Measurements from ENCODE around the gene CASR.

Gene CASR

GRCh38 chr3:122284486-122284885 lies 101.0 kb downstream of the CASR start:
- no peak for TF ChIP-seq CTCF (IDR thresholded peaks at IDR 0.05; ENCODE audit: insufficient read depth, low read length)
- no peak for TF ChIP-seq SPI1 (IDR thresholded peaks at IDR 0.05; ENCODE audit: borderline replicate concordance, low read depth)
- TF ChIP-seq GABPA (IDR thresholded peaks at IDR 0.05; ENCODE audit: low read depth), result no peak
- TF ChIP-seq REST (IDR thresholded peaks at IDR 0.05; ENCODE audit: insufficient replicate concordance, low read depth), result no peak
- TF ChIP-seq POLR2AphosphoS5 (IDR thresholded peaks at IDR 0.05; ENCODE audit: low read depth), result no peak
- DNase-seq (ENCODE audit: low read depth in 1 of 2, low spot score in 1 of 2), result no peak
- Histone ChIP-seq H3K27me3 (ENCODE audit: insufficient read depth, poor library complexity, severe bottlenecking) (no peaks in the 10 kb centered on the region), H3K27ac (replicated peaks) (no peak overlapping the region), H3K4me3 (replicated peaks; ENCODE audit: insufficient read depth, low read length) (no peak overlapping the region)

- TF ChIP-seq POLR2AphosphoS5 (IDR thresholded peaks at IDR 0.05; ENCODE audit: low read depth), result no peak
- no peak for TF ChIP-seq GABPA (IDR thresholded peaks at IDR 0.05; ENCODE audit: low read depth)
- TF ChIP-seq REST (IDR thresholded peaks at IDR 0.05; ENCODE audit: insufficient replicate concordance, low read depth), result no peak
- no peak for TF ChIP-seq CTCF (IDR thresholded peaks at IDR 0.05; ENCODE audit: insufficient read depth, low read length)
- TF ChIP-seq SPI1 (IDR thresholded peaks at IDR 0.05; ENCODE audit: borderline replicate concordance, low read depth), result no peak
- no peak overlapping the region for H3K4me3 ChIP-seq (replicated peaks; ENCODE audit: insufficient read depth, low read length)
- no peak for DNase-seq (ENCODE audit: low read depth in 1 of 2, low spot score in 1 of 2)
- H3K27me3 ChIP-seq (ENCODE audit: insufficient read depth, poor library complexity, severe bottlenecking), result no peaks in the 10 kb centered on the region
- H3K27ac ChIP-seq (replicated peaks), result peak overlapping the region; percentile 76
These were observed 110.9 kb downstream of the CASR start for GRCh38 chr3:122294359-122294758.

- no peak for TF ChIP-seq REST (IDR thresholded peaks at IDR 0.05; ENCODE audit: insufficient replicate concordance, low read depth)
- TF ChIP-seq POLR2AphosphoS5 (IDR thresholded peaks at IDR 0.05; ENCODE audit: low read depth), result no peak
- peak; percentile 32; the same call in 1 of the 2 replicates for TF ChIP-seq SPI1 (IDR thresholded peaks at IDR 0.05; ENCODE audit: borderline replicate concordance, low read depth)
- Histone ChIP-seq H3K27ac (replicated peaks) (peak overlapping the region; percentile 76), H3K27me3 (ENCODE audit: insufficient read depth, poor library complexity, severe bottlenecking) (no peaks in the 10 kb centered on the region), H3K4me3 (replicated peaks; ENCODE audit: insufficient read depth, low read length) (no peak overlapping the region)
- peak; percentile 84 to 90 for DNase-seq (ENCODE audit: low read depth in 1 of 2, low spot score in 1 of 2)
These were observed 112.0 kb downstream of the CASR start for GRCh38 chr3:122295266-122296062.

All from HL-60 (cell line).